Astrocyte (in vitro differentiated cells and primary cell): ENCODE data around the gene CLHC1.

Source experiments
- EZH2 ChIP-seq: IDR thresholded peaks from 2 replicates; pipeline ENCODE4 v1.6.1; 2012; ENCODE audit warnings: mild to moderate bottlenecking, low read length, inconsistent platforms; ENCODE audit not compliant: insufficient read depth
- TF ChIP-seq, protein P1 (sequence below): IDR thresholded peaks from 2 replicates; pipeline ENCODE4 v1.5.1; 2011; ENCODE audit warnings: low read depth, mild to moderate bottlenecking, inconsistent platforms, low read length, moderate library complexity; ENCODE audit not compliant: insufficient read depth

DNA sequence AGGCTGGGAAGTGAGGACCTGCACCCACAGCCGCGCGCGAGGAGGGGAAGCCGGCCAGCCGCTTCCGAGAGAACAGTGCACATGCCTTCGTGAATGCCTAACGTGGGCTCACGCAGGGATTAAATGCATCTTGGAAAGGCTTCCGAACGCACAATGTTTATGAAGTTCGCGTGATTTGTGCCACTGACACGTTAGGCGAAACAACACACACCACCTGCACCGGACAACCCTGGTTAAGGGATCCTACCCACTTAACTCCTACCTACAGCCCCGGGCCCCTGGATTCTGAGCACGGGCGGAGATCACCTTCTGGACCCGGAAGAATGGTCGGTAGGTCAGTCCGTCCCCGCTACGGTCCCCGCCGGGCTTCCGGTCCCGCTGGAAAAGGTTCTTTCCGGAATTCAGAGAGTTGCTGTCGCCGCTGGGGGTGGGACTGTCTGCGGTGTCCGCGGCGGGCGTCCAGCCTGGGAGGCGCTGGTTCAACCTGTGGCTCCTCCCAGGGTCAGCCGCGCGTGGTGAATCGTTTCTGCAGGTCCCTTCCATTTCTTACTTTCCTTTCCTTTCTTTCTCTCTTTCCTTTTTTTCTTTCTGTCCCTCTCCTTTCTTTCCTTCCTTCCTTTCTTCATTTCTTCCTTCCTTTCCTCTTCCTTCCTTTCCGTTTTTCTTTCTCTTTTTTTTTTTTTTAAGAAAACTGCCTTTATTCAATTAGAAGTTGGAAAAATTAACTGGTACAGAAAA is 37.0 kb upstream of the CLHC1 start, which contains the start of gene MTIF2:
- TF ChIP-seq, protein P1, sequence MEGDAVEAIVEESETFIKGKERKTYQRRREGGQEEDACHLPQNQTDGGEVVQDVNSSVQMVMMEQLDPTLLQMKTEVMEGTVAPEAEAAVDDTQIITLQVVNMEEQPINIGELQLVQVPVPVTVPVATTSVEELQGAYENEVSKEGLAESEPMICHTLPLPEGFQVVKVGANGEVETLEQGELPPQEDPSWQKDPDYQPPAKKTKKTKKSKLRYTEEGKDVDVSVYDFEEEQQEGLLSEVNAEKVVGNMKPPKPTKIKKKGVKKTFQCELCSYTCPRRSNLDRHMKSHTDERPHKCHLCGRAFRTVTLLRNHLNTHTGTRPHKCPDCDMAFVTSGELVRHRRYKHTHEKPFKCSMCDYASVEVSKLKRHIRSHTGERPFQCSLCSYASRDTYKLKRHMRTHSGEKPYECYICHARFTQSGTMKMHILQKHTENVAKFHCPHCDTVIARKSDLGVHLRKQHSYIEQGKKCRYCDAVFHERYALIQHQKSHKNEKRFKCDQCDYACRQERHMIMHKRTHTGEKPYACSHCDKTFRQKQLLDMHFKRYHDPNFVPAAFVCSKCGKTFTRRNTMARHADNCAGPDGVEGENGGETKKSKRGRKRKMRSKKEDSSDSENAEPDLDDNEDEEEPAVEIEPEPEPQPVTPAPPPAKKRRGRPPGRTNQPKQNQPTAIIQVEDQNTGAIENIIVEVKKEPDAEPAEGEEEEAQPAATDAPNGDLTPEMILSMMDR, result no peak
- no peak for TF ChIP-seq EZH2
